Mononuclear cell (primary cell): Measurements from ENCODE around the gene THADA. TPM values are rescaled to one million over a fixed set of nuclear protein-coding genes. Genes with fewer than 3 reads are reported as not detected.
"Not testable (repeated sequence)": the region's sequence is repeated elsewhere in the genome, so short reads cannot be mapped to it uniquely, and the experiment has no call there.

Experiments used
- H3K27me3 ChIP-seq: 2 replicates; pipeline ENCODE4 v1.6.0; 2011; ENCODE audit warnings: low read length, control low read depth; ENCODE audit not compliant: insufficient read depth
- H3K4me1 ChIP-seq: 2 replicates; pipeline ENCODE4 v1.5.1; 2011; ENCODE audit warnings: mild to moderate bottlenecking, low read length, control low read depth; ENCODE audit not compliant: insufficient read depth
- H3K4me3 ChIP-seq: 2 replicates; pipeline ENCODE4 v1.5.1; 2011; ENCODE audit warnings: mild to moderate bottlenecking, low read length, moderate library complexity
- H3K9me3 ChIP-seq: 2 replicates; pipeline ENCODE4 v1.5.1; 2011; ENCODE audit warnings: low read depth, mild to moderate bottlenecking, control low read depth, low read length
- total RNA-seq: library from RNA; depleted of rRNA; stranded (reverse); fragments of >200 nt; gene quantifications from one replicate; pipeline ENCODE4 v1.2.3, GENCODE V29; 2012

THADA gene
- total RNA-seq, 1 donor, result 25.5 TPM

DNA sequence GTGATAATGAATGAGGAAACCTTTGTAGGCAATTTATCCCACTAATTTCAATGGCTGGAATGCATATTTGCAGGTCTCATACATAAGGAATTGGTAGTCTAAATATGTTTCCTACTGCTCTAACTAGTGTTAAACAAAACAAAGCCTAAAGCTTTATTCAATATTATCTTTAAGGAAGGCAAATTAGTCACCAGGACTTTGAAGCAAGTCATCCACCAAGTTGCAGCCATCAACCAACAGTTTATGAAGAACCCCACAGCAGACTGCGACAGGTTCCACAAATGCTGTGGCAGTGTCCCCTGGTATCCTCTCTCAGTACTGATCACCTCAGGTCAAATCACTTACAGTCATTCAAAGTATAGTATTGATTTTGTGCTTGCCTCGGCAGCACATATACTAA, 187.9 kb downstream of the THADA start:
- H3K4me1 ChIP-seq, result peaks cover 45% of the 10 kb centered on the region
- H3K4me3 ChIP-seq, result no peak overlapping the region
- no peaks in the 10 kb centered on the region for H3K27me3 ChIP-seq
- no peaks in the 10 kb centered on the region for H3K9me3 ChIP-seq

DNA sequence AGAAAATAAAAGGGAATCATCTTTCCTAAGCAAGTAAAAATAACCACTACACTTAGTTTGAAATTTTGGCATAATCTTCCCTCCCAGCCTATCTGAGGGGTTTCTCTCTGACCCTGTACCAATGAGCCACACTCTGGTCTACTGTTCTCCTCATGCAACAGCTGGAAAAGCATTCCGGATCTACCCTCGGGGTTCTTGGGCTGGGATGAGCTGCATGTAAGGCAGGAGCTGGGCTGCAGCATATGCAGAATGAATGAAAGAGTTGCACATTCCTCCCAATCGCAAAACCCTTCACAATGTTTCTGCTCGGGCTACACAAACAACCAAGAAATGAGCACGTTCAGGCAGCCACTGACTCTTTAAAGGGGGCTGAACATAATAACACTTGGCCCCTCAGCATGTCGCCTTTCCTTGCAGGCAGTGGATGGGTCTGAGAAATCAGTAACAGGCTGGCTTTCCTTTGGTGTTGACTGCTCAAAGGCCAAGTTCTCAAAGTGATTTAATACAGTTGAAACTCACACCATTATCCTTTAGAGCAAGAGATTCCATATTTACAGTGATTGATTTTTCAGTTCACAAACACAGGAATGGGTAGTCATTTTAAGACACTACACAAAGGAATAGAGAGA, 189.1 kb downstream of the THADA start:
- H3K27me3 ChIP-seq, result no peaks in the 10 kb centered on the region
- H3K9me3 ChIP-seq, result no peaks in the 10 kb centered on the region
- no peak overlapping the region for H3K4me3 ChIP-seq
- peaks cover 53% of the 10 kb centered on the region for H3K4me1 ChIP-seq

DNA sequence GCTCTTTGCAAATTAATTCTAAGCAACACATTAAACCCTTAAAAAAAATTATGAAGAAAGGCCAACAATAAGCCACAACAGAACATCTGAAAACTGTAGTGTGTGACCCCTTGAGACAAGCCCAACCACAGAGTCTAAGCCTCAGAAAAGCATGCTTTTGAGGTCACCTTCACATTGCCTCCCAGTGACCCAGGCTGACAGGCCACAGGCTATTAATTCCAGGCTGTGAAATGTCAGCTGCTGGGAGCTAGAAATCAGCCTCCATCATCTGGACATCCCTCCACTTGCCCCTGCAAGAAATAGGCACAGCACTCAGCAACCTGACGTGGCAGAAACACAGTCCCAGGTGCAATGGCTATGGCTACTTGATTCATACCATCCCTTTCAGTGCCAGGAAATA, 190.0 kb downstream of the THADA start:
- no peak overlapping the region for H3K4me3 ChIP-seq

DNA sequence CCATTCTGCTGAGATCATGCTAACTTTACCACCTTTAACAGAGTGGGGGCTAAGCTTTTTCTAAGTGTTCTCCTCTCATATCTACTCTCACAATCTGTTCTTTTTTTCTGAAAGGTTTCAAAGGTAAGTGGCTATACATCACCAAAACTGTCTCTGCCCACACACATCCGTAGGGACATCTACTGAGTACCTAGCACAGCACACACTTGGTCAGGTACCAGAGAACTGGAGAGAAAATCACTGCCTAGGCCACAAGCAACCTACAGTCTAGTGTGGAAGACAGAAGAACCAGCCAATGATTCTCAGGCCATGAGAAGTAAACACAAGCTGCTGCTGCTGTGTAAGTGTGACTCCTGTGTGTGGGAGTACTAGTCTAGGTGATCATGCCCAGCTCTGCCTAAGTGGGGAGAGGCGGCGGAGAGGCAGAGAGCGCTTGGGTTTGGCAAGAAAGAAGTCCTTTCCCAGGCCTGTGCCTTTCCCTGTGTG, 193.3 kb downstream of the THADA start:
- Histone ChIP-seq H3K27me3 (no peaks in the 10 kb centered on the region), H3K9me3 (no peaks in the 10 kb centered on the region), H3K4me3 (no peak overlapping the region), H3K4me1 (peaks cover 34% of the 10 kb centered on the region)

More for the DNA sequence above, 190.0 kb downstream of the THADA start:
- Histone ChIP-seq H3K4me1 (peaks cover 53% of the 10 kb centered on the region), H3K27me3 (no peaks in the 10 kb centered on the region), H3K9me3 (no peaks in the 10 kb centered on the region)

DNA sequence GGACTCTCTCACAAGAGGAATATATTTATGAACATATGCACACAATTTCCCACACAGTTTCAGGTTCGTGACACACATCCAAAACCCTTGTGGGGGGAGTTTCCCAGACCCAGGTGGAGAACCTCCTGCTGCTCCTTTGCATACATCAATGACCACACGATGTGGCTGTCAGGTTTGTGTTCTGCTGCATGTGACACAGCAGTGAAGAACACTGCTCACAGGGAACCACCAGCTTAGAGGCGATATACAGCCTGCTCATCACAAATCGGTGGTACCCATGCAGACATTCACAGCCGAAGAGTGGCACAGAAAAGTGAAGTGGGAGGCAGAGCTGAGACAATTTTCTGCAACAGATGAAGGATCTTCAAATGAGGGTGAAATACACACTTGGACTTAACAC, 193.8 kb downstream of the THADA start:
- Histone ChIP-seq H3K4me3 (no peak overlapping the region), H3K27me3 (no peaks in the 10 kb centered on the region), H3K4me1 (peaks cover 33% of the 10 kb centered on the region), H3K9me3 (no peaks in the 10 kb centered on the region)

DNA sequence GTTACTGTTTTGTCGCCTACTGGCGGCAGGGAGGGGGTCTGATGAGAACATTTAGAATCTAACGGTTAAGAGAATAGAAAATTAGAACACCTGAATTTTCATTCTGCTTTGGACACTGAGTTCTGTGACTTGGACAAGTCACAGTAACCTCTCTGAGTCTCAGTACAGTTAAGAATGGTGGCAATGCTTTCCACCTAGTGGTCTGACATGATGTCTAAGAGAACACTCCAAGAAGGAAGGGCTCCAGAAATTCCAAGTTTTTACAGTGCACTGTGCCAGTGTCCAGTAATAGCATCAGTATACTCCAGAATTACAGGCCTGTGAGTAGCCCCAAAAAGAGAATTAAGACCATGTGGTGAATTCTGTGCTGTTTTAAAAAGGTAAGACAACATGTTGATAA, 195.3 kb downstream of the THADA start:
- H3K27me3 ChIP-seq, result no peaks in the 10 kb centered on the region
- no peak overlapping the region for H3K4me3 ChIP-seq
- no peaks in the 10 kb centered on the region for H3K9me3 ChIP-seq
- H3K4me1 ChIP-seq, result peaks cover 18% of the 10 kb centered on the region

DNA sequence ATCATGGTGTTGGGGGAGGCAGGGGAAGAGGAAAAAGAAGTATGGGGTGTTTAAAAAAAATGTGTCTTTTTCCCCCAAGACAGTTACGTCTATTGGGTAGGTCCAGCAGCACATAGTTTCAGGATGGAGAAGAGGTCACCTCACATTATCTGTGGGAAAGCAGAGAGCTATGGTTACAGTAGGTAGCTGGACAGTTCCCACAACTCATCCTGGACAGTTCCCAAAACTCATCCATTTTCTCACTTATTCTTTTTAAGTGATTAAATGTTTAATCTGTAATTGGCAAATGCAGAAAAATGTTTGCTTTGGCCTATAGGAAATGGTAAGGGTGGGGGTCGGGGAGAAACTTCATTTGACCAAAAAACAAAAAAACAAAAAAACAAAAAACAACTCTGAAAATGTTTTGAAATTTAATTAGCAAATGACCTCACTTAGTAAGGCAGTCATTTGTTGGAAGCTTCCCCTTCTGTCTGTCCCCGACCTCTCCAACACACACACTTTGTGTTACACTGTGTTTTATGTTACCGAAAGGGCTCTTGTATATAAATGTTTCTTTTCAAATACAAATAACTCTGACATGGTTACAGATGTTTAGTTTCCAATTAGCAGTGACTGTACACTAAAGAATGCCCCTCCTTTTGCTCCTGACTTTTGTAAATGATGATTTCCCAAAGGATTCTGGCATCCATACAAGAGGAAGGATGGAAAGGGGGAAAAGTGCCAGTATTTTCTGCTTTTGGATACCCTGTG, 196.1 kb downstream of the THADA start:
- H3K4me1 ChIP-seq, result peaks cover 11% of the 10 kb centered on the region
- no peak overlapping the region for H3K4me3 ChIP-seq
- H3K27me3 ChIP-seq, result no peaks in the 10 kb centered on the region
- H3K9me3 ChIP-seq, result no peaks in the 10 kb centered on the region

DNA sequence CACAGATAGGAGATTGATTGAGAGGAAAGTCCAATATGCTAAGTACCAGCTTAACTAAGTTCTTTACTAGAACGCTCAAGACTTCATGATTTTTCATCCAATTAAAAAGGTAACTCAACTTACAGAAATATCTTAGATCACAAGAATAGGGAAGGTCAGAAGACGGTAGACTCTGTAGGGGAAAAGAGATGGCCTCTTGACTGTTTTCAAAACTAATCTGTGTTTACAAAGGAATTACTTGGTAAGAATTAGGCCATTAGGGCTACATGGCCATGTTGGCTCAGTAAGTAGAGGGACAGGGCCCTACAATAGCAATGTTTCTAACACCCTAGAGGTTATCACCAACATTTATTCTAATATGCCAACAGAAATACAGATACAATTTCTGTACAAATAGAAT, 196.7 kb downstream of the THADA start:
- no peak overlapping the region for H3K4me3 ChIP-seq
- H3K9me3 ChIP-seq, result no peaks in the 10 kb centered on the region
- H3K4me1 ChIP-seq, result peaks cover 8% of the 10 kb centered on the region
- H3K27me3 ChIP-seq, result no peaks in the 10 kb centered on the region

DNA sequence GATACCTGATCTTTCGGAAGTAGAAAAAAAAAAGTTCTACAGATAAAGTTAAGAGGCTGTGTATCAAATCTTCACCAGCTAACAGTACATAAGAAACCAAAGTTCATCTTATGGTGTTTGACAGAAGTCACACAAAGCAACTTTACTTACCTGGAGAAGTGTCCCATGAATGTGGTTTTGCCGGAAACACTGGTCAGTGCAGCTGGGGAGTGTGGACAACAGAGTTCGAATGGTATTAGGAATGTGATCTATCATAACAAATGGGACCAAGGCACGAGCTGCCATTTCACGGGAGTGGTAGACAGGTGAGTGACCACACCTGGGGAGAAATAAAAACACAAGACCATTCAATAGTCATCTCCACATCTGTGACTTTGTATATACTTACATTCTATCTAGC, 198.0 kb downstream of the THADA start:
- Histone ChIP-seq H3K4me3 (no peak overlapping the region), H3K4me1 (peaks cover 7% of the 10 kb centered on the region), H3K9me3 (no peaks in the 10 kb centered on the region), H3K27me3 (no peaks in the 10 kb centered on the region)

DNA sequence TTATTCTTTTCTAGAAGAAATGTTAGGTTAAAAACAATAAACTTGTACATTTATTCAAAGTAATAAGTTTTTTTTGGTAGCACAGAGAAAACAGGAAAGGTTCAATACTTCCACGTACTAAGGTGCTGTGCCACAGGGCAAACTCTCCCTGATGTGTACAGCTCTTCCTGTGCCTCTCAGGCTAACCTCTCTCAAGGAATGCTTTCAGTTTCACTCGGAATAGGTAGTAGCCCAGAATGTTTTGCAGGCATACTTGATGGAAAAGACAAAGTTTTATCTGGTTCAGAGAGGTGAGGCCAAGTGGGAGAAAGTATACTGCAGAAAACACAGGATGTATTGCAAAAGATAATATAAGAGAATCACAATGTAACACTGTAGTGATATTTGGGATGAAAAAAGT, 198.4 kb downstream of the THADA start:
- peaks cover 3% of the 10 kb centered on the region for H3K4me1 ChIP-seq
- no peaks in the 10 kb centered on the region for H3K27me3 ChIP-seq
- no peak overlapping the region for H3K4me3 ChIP-seq
- H3K9me3 ChIP-seq, result no peaks in the 10 kb centered on the region

DNA sequence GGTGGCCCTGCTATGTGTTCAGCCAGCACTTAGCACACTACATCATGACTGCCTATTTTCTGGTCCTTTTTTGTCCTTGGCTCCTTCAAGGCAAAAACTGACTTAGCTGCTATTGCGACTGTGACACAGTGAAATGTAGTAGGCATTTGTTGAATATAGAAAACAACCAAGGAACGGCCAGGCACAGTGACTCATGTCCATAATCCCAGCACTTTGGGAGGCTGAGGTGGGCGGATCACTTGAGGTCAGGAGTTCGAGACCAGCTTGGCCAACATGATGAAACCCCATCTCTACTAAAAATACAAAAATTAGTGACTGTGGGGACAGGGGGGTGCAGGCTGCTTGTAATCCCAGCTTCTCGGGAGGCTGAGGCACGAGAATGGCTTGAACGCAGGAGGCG, 199.5 kb downstream of the THADA start:
- not testable (repeated sequence) for H3K9me3 ChIP-seq, H3K4me1 ChIP-seq, H3K4me3 ChIP-seq, H3K27me3 ChIP-seq

DNA sequence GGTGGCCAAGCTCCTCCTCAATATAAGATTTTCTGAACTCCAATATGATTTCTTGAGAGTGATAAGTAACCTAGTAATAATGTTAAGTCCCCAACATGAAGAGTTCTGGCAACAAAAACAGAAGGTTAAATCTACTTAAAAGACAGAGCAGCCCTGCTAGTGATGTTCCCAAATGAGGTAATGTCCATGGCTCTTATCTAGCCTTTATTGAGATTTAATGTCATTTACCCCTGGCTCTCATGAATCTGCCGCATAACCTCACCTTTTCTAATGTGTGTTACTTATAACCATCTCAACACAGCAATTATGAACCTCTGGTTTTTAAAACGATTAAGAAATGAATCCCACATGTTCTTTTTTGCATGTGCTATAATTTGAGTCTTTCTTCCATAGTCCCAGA, 201.9 kb downstream of the THADA start:
- no peaks in the 10 kb centered on the region for H3K9me3 ChIP-seq
- no peaks in the 10 kb centered on the region for H3K27me3 ChIP-seq
- peaks cover 3% of the 10 kb centered on the region for H3K4me1 ChIP-seq
- no peak overlapping the region for H3K4me3 ChIP-seq

DNA sequence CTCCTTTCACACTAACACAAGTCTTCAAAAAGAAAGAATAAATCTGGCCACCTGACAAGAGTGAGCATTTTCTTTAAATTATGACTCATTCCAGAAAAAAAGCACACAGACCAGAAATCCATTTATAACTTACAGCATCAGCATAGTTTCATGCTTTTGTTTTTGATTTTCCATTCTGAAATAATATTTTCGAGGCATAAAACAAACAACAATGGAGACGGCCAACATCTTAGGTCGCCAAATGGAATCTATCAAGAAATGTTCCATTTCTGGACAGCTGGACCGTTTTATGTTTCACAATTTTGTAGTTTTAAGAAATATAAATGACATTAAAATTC, 204.0 kb downstream of the THADA start:
- no peak overlapping the region for H3K4me3 ChIP-seq
- no peaks in the 10 kb centered on the region for H3K27me3 ChIP-seq
- no peaks in the 10 kb centered on the region for H3K9me3 ChIP-seq
- H3K4me1 ChIP-seq, result peaks cover 5% of the 10 kb centered on the region

DNA sequence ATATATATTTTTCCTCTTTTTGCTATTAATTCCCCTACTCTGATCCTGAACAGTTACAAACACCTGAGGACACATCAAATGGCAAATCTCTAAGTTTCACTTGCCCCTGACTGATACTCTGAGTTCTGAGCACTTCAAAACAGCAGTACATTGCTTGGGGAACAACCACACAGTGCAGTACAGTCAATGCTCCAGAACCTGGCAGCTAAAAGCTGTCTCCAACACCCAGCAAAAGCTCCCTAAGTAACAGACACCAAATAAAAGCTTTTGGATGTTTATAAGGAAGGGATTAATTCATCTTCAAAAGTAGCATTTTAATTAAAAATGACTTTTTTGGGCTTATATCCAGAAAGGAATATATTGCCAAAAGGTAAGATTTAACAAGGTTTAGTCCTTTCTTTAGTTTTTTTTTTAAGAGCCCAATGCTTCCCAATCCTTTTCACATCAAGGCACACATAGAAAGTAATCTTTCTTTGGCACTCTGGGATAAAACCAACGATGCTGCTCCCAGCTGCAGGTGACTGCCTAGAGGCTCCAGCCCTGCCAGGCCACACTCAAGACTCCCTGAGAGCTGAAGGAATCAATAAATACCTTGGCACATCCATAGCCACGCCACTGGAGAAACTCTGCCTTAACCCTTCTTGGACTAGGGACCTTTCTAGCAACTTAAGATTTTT, 204.5 kb downstream of the THADA start:
- no peak overlapping the region for H3K4me3 ChIP-seq
- H3K27me3 ChIP-seq, result no peaks in the 10 kb centered on the region
- H3K4me1 ChIP-seq, result peaks cover 5% of the 10 kb centered on the region
- H3K9me3 ChIP-seq, result no peaks in the 10 kb centered on the region

DNA sequence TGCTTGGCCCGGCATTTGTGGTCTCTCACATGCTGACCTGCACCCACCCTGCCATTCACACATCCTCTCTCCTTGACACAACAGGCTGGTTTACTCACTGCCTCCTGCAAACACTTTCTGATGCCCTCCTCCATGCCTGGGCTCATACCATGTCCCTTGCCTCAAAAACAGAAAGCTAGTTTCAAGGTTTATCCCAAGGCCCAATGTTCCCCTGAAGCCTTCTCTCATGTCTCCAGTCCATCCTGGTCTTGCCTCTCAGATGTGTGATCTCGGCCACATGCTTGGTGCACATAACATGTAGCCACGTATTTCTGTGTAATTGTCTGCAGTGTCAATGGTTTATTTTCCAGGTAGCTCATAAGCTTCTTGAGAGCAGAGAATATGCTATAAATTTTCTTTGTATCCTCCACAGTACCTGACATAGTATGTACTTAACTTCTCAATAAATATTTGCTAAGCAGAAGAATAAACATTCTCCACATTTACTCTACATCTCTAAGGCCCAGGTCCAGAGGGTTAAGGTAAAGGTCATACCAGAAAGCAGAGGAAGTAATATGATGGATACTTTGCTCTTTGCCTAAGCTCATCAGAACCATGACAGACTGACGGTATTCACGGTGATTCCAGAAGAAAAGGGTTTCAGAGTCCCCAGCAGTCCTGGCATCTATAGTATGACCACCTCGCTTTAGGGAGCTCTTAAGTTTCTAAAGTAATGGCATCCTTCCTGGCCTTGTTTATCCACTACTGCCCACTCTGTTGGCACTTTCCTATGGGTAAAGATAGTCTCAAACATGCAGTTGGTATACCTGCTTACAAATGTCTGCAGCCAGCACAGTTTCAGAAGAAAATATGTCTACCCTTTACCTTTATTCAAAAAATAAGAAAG, 206.0 kb downstream of the THADA start:
- peaks cover 5% of the 10 kb centered on the region for H3K4me1 ChIP-seq
- H3K4me3 ChIP-seq, result no peak overlapping the region

More for the DNA sequence above, 206.0 kb downstream of the THADA start:
- Histone ChIP-seq H3K27me3 (no peaks in the 10 kb centered on the region), H3K9me3 (no peaks in the 10 kb centered on the region)
